Neuron (in vitro differentiated cells): ENCODE data around the gene TMEM95.

ENCODE experiments used
- H2AFZ ChIP-seq: one replicate; pipeline ENCODE4 v1.6.1; 2013; ENCODE audit warnings: low read depth, mild to moderate bottlenecking, inconsistent platforms, low read length, moderate library complexity
- H3K27me3 ChIP-seq: one replicate; pipeline ENCODE4 v1.6.1; 2013; ENCODE audit warnings: low read length; ENCODE audit not compliant: insufficient read depth
- H3K36me3 ChIP-seq: one replicate; pipeline ENCODE4 v1.6.1; 2013; ENCODE audit warnings: low read length; ENCODE audit not compliant: insufficient read depth
- H3K4me1 ChIP-seq: one replicate; pipeline ENCODE4 v1.6.1; 2013; ENCODE audit warnings: low read length; ENCODE audit not compliant: insufficient read depth
- H3K4me3 ChIP-seq: 2 replicates; pipeline ENCODE4 v1.5.1; 2013; ENCODE audit warnings: mild to moderate bottlenecking, low read length, moderate library complexity
- H3K9me3 ChIP-seq: one replicate; pipeline ENCODE4 v1.6.1; 2013; ENCODE audit warnings: low read length

The TMEM95 gene

DNA sequence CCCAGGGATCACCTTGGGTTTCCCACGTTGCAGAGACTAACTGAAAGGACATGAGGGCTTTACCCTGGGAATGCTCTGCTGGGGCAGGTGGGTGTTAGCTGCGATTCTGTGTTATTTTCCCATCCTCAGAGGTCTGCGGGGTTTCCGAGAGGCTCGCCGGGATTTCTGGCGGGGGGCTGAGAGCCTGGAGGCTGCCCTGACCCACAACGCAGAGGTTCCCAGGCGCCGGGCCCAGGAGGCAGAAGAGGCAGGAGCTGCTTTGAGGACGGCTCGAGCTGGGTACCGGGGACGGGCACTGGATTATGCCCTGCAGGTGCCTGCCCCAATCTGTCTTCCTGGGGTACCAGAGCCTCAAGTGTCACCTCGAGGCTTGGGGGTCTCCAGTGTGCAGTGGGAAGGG, 11.7 kb upstream of the TMEM95 start:
- Histone ChIP-seq H2AFZ (no peak overlapping the region), H3K4me1 (no peaks in the 10 kb centered on the region), H3K9me3 (no peaks in the 10 kb centered on the region), H3K4me3 (no peak overlapping the region), H3K27me3 (peaks cover 2% of the 10 kb centered on the region), H3K36me3 (no peaks in the 10 kb centered on the region)

DNA sequence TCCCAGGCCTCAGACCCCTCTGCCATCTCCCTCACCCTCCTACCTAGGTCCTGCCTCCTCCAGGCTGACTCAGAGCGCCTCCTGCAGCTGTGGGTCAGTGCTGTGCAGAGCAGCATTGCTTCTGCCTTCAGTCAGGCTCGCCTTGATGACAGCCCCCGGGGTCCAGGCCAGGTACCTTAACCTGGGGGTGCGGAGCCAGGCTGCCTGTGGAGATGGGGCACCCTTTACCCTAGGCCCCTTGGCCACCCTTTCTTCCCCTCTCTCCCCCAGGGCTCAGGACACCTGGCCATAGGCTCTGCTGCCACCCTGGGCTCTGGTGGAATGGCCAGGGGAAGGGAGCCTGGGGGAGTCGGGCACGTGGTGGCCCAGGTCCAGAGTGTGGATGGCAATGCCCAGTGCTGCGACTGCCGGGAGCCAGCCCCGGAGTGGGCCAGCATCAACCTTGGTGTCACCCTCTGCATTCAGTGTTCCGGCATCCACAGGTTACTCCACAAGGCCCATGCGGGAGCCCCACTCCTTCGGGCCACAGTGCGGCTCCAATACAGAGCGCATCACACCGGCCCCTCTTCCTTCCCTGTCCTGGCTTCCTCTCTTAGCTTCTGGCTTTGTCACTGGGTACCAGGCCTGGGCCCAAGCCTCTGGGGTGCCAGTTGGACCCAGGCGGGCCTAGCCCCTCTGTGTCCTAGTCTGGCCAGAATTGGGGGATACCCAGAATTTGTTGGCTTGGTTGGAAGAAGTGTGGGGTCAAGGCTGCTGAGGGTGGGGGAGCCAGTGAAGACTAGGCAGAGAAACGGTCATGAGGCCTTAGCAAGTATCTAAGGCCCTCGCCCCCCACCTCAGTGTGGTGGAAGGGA, 8.0 kb upstream of the TMEM95 start:
- H3K36me3 ChIP-seq = no peaks in the 10 kb centered on the region
- no peaks in the 10 kb centered on the region for H3K9me3 ChIP-seq
- H3K27me3 ChIP-seq = peaks cover 2% of the 10 kb centered on the region
- H3K4me1 ChIP-seq = peaks cover 21% of the 10 kb centered on the region
- H3K4me3 ChIP-seq = no peak overlapping the region
- H2AFZ ChIP-seq = no peak overlapping the region

DNA sequence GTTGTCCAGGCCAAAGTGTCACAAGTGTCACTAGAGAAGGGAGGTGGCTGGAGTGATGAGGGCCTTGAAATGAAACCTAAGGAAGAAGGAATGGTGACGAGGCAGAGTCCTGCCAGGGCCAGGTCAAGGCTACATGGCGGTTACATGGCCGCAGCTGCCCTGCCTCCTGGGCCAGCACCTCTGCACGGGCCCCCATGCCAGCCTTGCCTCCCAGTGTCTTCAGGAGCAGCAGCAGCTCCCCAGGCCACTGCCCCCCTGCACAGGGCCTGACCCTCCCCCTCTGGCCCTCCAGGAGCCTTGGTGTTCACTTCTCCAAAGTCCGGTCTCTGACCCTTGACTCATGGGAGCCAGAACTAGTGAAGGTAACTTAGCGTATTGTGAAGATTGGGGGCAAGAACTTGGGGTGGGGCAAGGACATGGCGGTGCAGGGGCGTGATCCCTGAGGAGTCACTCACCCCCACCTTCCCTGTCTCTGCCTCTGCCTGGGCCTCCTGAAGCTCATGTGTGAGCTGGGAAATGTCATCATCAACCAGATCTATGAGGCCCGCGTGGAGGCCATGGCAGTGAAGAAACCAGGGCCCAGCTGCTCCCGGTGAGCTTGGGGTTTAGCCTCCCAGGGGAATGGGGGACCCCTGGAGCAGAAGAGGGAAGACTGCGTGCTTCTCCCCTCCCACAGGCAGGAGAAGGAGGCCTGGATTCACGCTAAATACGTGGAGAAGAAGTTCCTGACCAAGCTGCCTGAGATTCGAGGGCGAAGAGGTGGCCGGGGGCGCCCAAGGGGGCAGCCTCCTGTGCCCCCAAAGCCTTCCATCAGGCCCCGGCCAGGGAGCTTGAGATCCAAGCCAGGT, 7.1 kb upstream of the TMEM95 start:
- Histone ChIP-seq H3K4me3 (no peak overlapping the region), H3K27me3 (peaks cover 2% of the 10 kb centered on the region), H3K9me3 (no peaks in the 10 kb centered on the region), H3K36me3 (no peaks in the 10 kb centered on the region), H2AFZ (no peak overlapping the region), H3K4me1 (peaks cover 26% of the 10 kb centered on the region)

DNA sequence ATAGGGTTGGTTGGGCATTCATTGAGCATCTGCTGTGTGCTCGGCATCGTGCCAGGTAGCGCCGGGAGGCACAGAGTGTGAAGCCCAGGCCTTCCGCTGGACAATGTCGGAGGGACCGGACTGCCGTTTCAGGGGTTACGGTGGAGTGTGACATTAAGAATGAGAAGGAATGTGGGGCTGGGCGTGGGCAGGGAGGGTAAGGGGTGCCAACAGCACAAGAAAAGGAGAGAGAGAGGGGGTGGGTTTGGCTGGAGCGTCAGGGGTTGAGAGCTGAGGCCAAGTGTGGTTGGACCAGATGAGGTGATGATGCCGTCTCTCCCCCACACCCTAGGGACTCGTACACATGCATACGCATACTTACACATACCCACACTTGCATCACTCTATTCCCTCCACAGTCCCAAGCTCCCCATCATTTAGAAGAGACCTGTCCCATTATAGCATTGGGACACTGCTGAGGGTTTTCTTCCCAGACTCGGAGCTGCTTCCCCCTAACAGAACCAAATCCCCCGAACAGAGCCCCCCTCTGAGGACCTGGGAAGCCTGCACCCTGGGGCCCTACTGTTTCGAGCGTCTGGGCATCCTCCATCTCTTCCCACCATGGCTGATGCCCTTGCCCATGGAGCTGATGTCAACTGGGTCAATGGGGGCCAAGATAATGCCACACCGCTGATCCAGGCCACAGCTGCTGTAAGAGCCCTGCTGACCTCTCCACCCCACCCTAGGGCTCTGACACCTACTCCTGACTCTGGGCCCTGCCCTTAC, 6.3 kb upstream of the TMEM95 start:
- Histone ChIP-seq H3K27me3 (peaks cover under 1% of the 10 kb centered on the region), H3K36me3 (no peaks in the 10 kb centered on the region), H3K4me3 (no peak overlapping the region), H3K4me1 (peaks cover 35% of the 10 kb centered on the region), H3K9me3 (no peaks in the 10 kb centered on the region), H2AFZ (no peak overlapping the region)

DNA sequence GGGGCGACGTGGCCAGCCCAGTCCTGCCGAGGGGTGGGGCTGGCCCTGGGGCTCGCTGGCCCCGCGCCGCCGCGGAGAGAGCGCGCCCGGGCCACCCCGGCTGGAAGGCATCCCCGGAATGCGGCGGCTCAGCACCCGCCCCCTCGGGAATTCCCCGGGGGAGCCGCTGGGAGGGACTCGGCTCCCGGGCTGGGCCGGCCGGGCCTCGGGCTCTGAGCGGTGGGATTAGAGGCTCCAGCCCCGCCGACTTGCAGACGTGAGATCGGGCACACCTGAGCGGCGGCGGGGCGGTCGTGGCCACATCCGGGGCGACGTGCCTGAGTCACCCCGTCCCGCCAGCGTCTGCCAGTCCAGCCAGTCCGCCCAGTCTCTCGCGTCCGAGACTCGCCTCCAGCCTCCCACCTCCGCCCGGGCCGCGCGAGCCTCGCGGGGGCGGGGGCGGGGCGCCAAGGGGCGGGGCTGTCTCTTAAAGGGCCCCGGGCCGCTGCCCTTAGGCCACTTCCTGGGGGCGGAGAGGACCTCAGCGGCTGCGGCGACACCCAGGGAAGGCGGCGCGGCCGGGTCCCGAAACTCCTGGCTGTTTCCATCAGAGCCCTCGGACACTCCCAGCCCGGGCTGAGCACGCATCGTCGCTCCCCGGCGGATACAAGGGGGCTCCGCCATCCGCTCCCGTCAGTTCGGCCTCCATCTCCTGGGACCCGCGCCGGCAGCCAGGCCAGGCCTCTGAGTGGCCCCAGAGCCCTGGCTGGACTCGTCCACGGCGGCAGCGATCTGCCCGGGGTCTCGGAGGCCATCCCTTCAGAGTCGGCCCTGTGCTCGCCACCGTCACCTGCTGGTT, 3.1 kb upstream of the TMEM95 start, which contains the start of gene KCTD11:
Gene KCTD11, plus strand, starts transcription at position 498 of the 838 bp plus-strand sequence.
- Histone ChIP-seq H3K4me1 (peaks cover 62% of the 10 kb centered on the region), H3K4me3 (peak within 1 kb of the TSS; percentile 68), H2AFZ (peak within 1 kb of the TSS; percentile 9), H3K27me3 (no peaks in the 10 kb centered on the region), H3K36me3 (no peaks in the 10 kb centered on the region), H3K9me3 (no peaks in the 10 kb centered on the region)

DNA sequence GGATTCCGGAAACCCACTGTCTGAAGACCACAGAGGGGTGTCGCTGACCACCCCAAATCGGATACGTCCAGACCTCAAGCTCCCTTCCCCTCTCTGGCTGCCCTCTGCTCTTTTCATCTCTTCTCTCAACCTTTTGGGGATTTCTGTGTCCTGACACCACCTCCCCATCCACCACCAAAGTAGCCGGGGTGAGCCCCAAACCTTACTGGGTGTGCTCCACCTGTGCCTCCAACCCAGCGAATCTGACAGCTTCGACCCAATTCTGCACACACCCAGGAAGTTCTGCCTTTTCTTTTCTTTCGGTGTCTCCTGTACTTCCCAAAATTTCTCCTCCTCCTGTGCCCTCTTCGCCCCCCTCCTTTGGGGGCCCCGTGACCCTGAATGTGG, 2.5 kb upstream of the TMEM95 start:
- Histone ChIP-seq H3K27me3 (no peaks in the 10 kb centered on the region), H3K36me3 (no peaks in the 10 kb centered on the region), H3K4me1 (peaks cover 62% of the 10 kb centered on the region), H3K9me3 (no peaks in the 10 kb centered on the region), H3K4me3 (peak overlapping the region; percentile 68), H2AFZ (peak overlapping the region; percentile 9)

DNA sequence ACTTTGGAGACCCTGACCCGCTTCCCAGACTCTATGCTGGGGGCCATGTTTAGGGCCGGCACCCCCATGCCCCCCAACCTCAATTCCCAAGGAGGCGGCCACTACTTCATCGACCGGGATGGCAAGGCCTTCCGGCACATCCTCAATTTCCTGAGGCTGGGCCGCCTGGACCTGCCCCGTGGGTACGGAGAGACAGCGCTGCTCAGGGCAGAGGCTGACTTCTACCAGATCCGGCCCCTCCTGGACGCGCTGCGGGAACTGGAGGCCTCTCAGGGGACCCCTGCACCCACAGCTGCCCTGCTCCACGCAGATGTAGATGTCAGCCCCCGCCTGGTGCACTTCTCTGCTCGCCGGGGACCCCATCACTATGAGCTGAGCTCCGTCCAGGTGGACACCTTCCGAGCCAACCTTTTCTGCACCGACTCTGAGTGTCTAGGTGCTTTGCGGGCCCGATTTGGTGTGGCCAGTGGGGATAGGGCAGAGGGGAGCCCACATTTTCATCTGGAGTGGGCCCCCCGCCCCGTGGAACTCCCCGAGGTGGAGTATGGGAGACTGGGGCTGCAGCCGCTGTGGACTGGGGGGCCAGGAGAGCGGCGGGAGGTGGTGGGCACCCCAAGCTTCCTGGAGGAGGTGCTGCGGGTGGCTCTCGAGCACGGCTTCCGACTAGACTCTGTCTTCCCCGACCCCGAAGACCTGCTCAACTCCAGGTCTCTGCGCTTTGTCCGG, 1.9 kb upstream of the TMEM95 start:
- Histone ChIP-seq H2AFZ (no peak overlapping the region), H3K36me3 (no peaks in the 10 kb centered on the region), H3K9me3 (no peaks in the 10 kb centered on the region), H3K4me1 (peaks cover 62% of the 10 kb centered on the region), H3K4me3 (peak overlapping the region; percentile 68), H3K27me3 (no peaks in the 10 kb centered on the region)

DNA sequence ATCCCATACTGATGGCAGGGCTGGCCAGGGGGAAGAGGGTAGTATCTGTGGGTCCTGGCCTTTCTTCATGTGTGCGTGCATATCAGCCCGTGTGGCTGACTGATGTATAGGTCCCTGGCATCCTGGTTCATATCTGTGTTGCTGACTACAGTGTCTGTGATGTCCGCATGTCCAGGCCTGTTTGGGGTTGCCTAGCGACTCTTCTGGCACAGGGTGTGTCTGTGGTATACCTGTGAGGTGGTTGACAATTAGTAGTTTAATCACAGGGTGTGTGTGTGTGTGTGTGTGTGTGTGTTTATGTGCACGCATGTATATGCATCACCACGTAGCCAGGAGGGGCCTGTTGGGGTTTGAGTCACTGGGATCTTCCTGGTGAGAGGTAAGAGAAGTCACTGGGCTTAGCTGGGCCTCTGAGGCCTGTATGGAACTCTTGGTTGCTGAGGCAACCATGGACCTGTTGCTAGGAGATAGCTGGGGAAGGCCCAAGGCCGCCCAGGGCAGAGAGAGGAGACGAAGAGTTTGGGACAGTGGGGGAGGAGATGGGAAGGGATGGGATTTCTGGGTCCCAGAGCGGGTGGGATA, 603 bp upstream of the TMEM95 start:
- Histone ChIP-seq H3K9me3 (no peaks in the 10 kb centered on the region), H3K4me1 (peaks cover 57% of the 10 kb centered on the region), H3K4me3 (peak overlapping the region; percentile 0)

DNA sequence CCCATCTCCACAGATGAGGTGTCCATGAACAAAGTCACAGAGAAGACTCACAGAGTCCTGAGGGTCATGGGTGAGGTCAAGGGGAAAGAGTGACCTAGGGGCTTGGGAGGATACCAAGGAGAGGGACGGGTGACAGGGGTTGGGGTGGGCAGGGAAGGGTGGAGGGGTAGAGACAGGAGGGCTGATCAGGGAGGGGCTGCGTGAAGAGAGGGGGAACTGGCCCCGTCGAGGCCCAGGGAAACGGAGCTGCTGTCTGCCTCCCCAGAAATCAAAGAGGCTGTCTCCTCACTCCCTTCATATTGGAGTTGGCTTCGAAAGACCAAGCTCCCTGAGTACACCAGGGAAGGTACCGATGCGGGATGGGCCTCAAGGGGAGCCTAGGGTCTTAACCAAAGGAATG, 617 bp downstream of the TMEM95 start:
- H2AFZ ChIP-seq = no peak overlapping the region
- no peaks in the 10 kb centered on the region for H3K36me3 ChIP-seq
- H3K4me3 ChIP-seq = no peak overlapping the region
- no peaks in the 10 kb centered on the region for H3K9me3 ChIP-seq
- H3K27me3 ChIP-seq = no peaks in the 10 kb centered on the region
- peaks cover 47% of the 10 kb centered on the region for H3K4me1 ChIP-seq

More for the DNA sequence above, 603 bp upstream of the TMEM95 start:
- H3K27me3 ChIP-seq = no peaks in the 10 kb centered on the region
- H3K36me3 ChIP-seq = no peaks in the 10 kb centered on the region
- H2AFZ ChIP-seq = no peak overlapping the region

DNA sequence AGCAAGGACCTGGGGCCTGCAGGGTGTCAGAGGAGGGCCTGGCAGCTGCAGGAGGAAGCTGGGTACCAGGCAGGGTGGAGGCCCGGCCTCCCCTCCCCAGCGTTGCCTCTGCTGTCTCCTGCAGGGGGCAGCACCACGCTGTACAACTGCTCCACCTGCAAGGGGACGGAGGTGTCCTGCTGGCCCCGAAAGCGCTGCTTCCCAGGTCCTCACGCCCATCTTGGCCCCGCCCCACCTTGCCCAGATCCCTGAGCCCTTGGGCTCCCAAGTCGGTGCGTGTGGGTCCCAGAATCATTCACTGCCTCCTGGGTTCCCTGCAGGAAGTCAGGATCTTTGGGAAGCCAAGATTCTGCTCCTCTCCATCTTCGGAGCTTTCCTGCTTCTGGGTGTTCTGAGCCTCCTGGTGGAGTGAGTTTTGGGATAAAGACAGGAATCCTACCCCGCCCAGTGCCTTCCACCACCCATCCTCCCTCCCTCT, 1.2 kb downstream of the TMEM95 start:
- Histone ChIP-seq H3K4me1 (peaks cover 43% of the 10 kb centered on the region), H3K4me3 (no peak overlapping the region), H3K27me3 (no peaks in the 10 kb centered on the region), H3K9me3 (no peaks in the 10 kb centered on the region), H3K36me3 (no peaks in the 10 kb centered on the region), H2AFZ (no peak overlapping the region)

DNA sequence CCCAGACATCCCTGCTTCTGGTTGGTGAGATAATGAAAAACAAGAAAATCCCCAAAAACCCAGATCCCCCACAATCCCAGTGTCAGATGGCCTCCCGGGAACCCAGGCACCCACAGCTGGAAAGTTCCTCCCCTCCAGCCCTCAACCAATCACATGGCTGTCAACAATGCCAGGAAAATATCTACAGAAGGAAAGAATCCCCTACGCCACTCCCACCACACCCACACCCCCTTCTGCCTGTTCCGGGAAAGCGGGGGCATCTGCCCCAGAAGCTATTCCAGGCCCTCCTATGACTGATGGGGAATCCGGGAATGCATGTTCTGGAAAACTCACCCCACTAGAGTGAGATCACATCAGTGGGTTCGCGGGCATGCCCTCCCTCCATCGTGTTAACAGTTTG, 1.8 kb downstream of the TMEM95 start:
- peaks cover 40% of the 10 kb centered on the region for H3K4me1 ChIP-seq
- H3K27me3 ChIP-seq = no peaks in the 10 kb centered on the region
- no peaks in the 10 kb centered on the region for H3K9me3 ChIP-seq
- H3K4me3 ChIP-seq = no peak overlapping the region
- no peak overlapping the region for H2AFZ ChIP-seq
- no peaks in the 10 kb centered on the region for H3K36me3 ChIP-seq
